ENCODE data around the gene TBC1D8.

- TF ChIP-seq CTCF (IDR thresholded peaks at IDR 0.05) (no peak), POLR2A (IDR thresholded peaks at IDR 0.05) (no peak)
Observed at GRCh38 chr2:100962366-100963025, 188.7 kb downstream of the TBC1D8 start.

All from testis (tissue), 2 donors.